Fibroblast of the aortic adventitia (primary cell): ENCODE data around the gene GABPB2. TPM values are rescaled to one million over a fixed set of nuclear protein-coding genes. Genes with fewer than 3 reads are reported as not detected.
A peak's percentile ranks its signal among the peaks of the same experiment; 100 is the strongest.

Experiments
- DNase-seq: peaks from one replicate; pipeline ENCODE4 v3.0.0-alpha.2; 2010; ENCODE audit warnings: low read depth
- H3K4me3 ChIP-seq: 2 replicates; pipeline ENCODE4 v1.5.1; 2011; ENCODE audit warnings: low read depth, mild to moderate bottlenecking, control low read depth, low read length, moderate library complexity
- CTCF ChIP-seq: IDR thresholded peaks from 2 replicates; pipeline ENCODE4 v1.5.1; 2011; ENCODE audit warnings: mild to moderate bottlenecking, low read length, control low read depth, inconsistent platforms; ENCODE audit not compliant: insufficient read depth
- total RNA-seq: library from RNA; depleted of rRNA; stranded (reverse); fragments of >200 nt; gene quantifications from 2 replicates; pipeline ENCODE4 v1.2.3, GENCODE V29; 2012; ENCODE audit warnings: low replicate concordance

The GABPB2 gene
- total RNA-seq, 1 donor = 14.6 TPM

GRCh38 chr1:151104630-151105029 is 34.1 kb downstream of the GABPB2 start:
- no peak overlapping the region for H3K4me3 ChIP-seq
- no peak for DNase-seq
- no peak for TF ChIP-seq CTCF

- H3K4me3 ChIP-seq = no peak overlapping the region
- TF ChIP-seq CTCF = no peak
- peak; percentile 15 for DNase-seq
These were observed 36.3 kb downstream of the GABPB2 start for GRCh38 chr1:151106894-151107293.

GRCh38 chr1:151108331-151108730 is 37.8 kb downstream of the GABPB2 start:
- DNase-seq = no peak
- TF ChIP-seq CTCF = no peak
- H3K4me3 ChIP-seq = no peak overlapping the region

GRCh38 chr1:151113877-151114276 is 43.3 kb downstream of the GABPB2 start:
- TF ChIP-seq CTCF = no peak
- no peak overlapping the region for H3K4me3 ChIP-seq
- DNase-seq = no peak

- DNase-seq = no peak
- TF ChIP-seq CTCF = no peak
- no peak overlapping the region for H3K4me3 ChIP-seq
These were observed 54.3 kb downstream of the GABPB2 start for GRCh38 chr1:151124763-151125403.

- no peak for DNase-seq
- TF ChIP-seq CTCF = no peak
- H3K4me3 ChIP-seq = no peak overlapping the region
These were observed 58.2 kb downstream of the GABPB2 start for GRCh38 chr1:151128800-151129199.
